ENCODE measurements around the gene GPR55. TPM values are rescaled to one million over a fixed set of nuclear protein-coding genes. Genes with fewer than 3 reads are reported as not detected.

GPR55 gene
- total RNA-seq, 2 donors from 2014 or later = 2.6 to 7.5 TPM

DNA sequence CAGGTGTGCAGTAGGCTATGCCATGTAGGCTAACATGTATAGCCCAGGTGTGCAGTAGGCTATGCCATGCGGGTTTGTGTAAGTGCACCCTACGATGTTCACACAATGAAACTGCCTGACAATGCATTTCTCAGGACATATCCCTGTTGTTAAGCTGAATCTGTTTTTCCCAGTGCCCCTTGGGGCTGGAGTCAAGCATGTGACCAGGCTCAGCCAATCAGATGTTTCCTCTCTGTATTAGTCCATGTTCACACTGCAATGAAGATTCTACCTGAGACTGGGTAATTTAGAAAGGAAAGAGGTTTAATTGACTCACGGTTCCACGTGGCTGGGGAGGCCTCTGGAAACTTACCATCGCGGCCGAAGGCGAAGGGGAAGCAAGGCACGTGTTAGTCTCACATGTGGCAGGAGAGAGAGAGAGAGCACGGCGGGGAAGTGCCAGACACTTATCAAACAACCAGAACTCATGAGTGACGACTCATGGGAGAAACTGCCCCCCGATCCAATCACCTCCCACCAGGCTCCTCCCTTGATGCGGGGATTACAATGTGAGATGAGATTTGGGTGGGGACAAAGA lies 36.1 kb downstream of the GPR55 start:
- Histone ChIP-seq H3K4me3 (ENCODE audit: low read length) (no peak overlapping the region), H3K27ac (ENCODE audit: low read depth, low read length) (no peak overlapping the region), H3K9ac (ENCODE audit: extremely low read depth, low read length, poor library complexity, severe bottlenecking) (no peak overlapping the region), H3K36me3 (ENCODE audit: control insufficient read depth, insufficient read depth, low read length) (no peaks in the 10 kb centered on the region), H3K27me3 (ENCODE audit: control insufficient read depth, insufficient read depth, low read length, poor library complexity, severe bottlenecking) (no peaks in the 10 kb centered on the region), H3K4me1 (ENCODE audit: control insufficient read depth, insufficient read depth, low read length) (no peaks in the 10 kb centered on the region), H3K9me3 (ENCODE audit: control insufficient read depth, low read length) (no peaks in the 10 kb centered on the region)
- Mint-ChIP-seq H3K9me3 (peaks cover 3% of the 10 kb centered on the region), H3K4me3 (no peak overlapping the region), H3K27me3 (ENCODE audit: insufficient read depth) (peaks cover 6% of the 10 kb centered on the region), H3K27ac (no peak overlapping the region), H3K4me1 (peaks cover 1% of the 10 kb centered on the region), H3K36me3 (ENCODE audit: low read depth) (no peaks in the 10 kb centered on the region)
- no peak for DNase-seq
- 96 to 97% methylated on average over 10 to 13 of the region's 14 CpGs for WGBS, 2 experiments (ENCODE audit: insufficient coverage in 1 of 2, insufficient read length in 1 of 2)
- TF ChIP-seq, protein P1, sequence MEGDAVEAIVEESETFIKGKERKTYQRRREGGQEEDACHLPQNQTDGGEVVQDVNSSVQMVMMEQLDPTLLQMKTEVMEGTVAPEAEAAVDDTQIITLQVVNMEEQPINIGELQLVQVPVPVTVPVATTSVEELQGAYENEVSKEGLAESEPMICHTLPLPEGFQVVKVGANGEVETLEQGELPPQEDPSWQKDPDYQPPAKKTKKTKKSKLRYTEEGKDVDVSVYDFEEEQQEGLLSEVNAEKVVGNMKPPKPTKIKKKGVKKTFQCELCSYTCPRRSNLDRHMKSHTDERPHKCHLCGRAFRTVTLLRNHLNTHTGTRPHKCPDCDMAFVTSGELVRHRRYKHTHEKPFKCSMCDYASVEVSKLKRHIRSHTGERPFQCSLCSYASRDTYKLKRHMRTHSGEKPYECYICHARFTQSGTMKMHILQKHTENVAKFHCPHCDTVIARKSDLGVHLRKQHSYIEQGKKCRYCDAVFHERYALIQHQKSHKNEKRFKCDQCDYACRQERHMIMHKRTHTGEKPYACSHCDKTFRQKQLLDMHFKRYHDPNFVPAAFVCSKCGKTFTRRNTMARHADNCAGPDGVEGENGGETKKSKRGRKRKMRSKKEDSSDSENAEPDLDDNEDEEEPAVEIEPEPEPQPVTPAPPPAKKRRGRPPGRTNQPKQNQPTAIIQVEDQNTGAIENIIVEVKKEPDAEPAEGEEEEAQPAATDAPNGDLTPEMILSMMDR (conservative IDR thresholded peaks at IDR 0.05) = no peak

DNA sequence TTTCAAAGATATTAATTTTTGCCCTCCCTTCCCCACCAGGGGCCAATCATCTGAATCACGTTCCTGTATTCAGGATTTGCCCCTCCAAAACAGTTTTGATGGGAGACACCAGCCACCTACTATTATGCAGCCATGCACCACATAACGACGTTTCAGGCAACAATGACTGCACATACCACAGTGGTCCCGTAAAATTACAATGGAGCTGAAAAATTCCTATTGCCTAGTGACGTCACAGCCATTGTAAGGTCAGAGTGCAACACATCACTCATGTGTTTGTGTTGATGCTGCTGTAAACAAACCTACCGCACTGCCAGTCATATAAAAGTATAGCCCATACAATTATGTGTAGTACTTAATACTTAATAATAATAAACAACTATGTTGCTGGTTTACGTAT lies 37.7 kb downstream of the GPR55 start:
- Mint-ChIP-seq H3K27me3 (ENCODE audit: insufficient read depth) (peaks cover 3% of the 10 kb centered on the region), H3K4me3 (no peak overlapping the region), H3K9me3 (peaks cover 3% of the 10 kb centered on the region), H3K27ac (no peak overlapping the region), H3K4me1 (peaks cover 1% of the 10 kb centered on the region), H3K36me3 (ENCODE audit: low read depth) (no peaks in the 10 kb centered on the region)
- Histone ChIP-seq H3K9me3 (ENCODE audit: control insufficient read depth, low read length) (no peaks in the 10 kb centered on the region), H3K36me3 (ENCODE audit: control insufficient read depth, insufficient read depth, low read length) (no peaks in the 10 kb centered on the region), H3K9ac (ENCODE audit: extremely low read depth, low read length, poor library complexity, severe bottlenecking) (no peak overlapping the region), H3K4me3 (ENCODE audit: low read length) (no peak overlapping the region), H3K4me1 (ENCODE audit: control insufficient read depth, insufficient read depth, low read length) (no peaks in the 10 kb centered on the region), H3K27ac (ENCODE audit: low read depth, low read length) (no peak overlapping the region), H3K27me3 (ENCODE audit: control insufficient read depth, insufficient read depth, low read length, poor library complexity, severe bottlenecking) (no peaks in the 10 kb centered on the region)
- WGBS, 2 experiments (ENCODE audit: insufficient coverage in 1 of 2, insufficient read length in 1 of 2) = 60 to 82% methylated on average over 4 to 7 of the region's 7 CpGs
- TF ChIP-seq, protein P1 (conservative IDR thresholded peaks at IDR 0.05) = no peak
- DNase-seq = no peak

DNA sequence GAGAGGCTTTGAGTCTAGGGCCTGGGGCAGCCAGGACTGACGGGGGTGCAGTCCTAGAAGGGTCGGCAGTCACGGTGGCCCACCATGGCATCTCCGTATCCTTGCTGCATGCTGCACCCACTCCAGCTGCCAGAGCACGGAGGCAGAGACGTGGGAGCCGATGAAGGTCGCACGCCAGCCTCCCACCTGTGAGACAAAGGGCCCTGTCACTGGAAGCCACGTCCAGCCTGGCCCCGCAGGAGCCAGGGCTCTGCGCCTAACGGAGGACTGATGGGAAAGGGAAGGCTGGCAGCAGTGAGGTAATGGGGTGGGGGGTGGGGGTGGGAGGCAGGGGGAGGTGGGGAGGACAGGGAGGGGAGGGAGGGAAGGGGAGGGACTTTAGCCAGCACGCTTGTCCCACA lies 38.4 kb downstream of the GPR55 start:
- no peak for DNase-seq
- H3K4me1 ChIP-seq (ENCODE audit: control insufficient read depth, insufficient read depth, low read length) = no peaks in the 10 kb centered on the region
- peaks cover 3% of the 10 kb centered on the region for H3K27me3 Mint-ChIP-seq (ENCODE audit: insufficient read depth)
- H3K4me3 ChIP-seq (ENCODE audit: low read length) = no peak overlapping the region
- H3K9me3 Mint-ChIP-seq = peaks cover 3% of the 10 kb centered on the region
- TF ChIP-seq, protein P1 (conservative IDR thresholded peaks at IDR 0.05) = no peak
- peak overlapping the region; percentile 84 for H3K27ac ChIP-seq (ENCODE audit: low read depth, low read length)
- no peak overlapping the region for H3K9ac ChIP-seq (ENCODE audit: extremely low read depth, low read length, poor library complexity, severe bottlenecking)
- WGBS, 2 experiments (ENCODE audit: insufficient coverage in 1 of 2, insufficient read length in 1 of 2) = 73 to 78% methylated on average over 10 to 12 of the region's 14 CpGs
- H3K27ac Mint-ChIP-seq = no peak overlapping the region
- no peaks in the 10 kb centered on the region for H3K9me3 ChIP-seq (ENCODE audit: control insufficient read depth, low read length)
- peaks cover 3% of the 10 kb centered on the region for H3K36me3 Mint-ChIP-seq (ENCODE audit: low read depth)
- peaks cover 1% of the 10 kb centered on the region for H3K4me1 Mint-ChIP-seq
- H3K4me3 Mint-ChIP-seq = no peak overlapping the region
- H3K36me3 ChIP-seq (ENCODE audit: control insufficient read depth, insufficient read depth, low read length) = no peaks in the 10 kb centered on the region
- no peaks in the 10 kb centered on the region for H3K27me3 ChIP-seq (ENCODE audit: control insufficient read depth, insufficient read depth, low read length, poor library complexity, severe bottlenecking)

All from endodermal cell (in vitro differentiated cells).